CD14-positive monocyte (primary cell): Measurements from ENCODE around the gene AGK. TPM values are rescaled to one million over a fixed set of nuclear protein-coding genes. Genes with fewer than 3 reads are reported as not detected.

Experiments
- DNase-seq, 3 donors: peaks; one replicate each; pipeline ENCODE4 v3.0.0-alpha.2; 2011 to 2022
- H2AFZ ChIP-seq: 2 replicates; pipeline ENCODE4 v1.6.0; 2012; ENCODE audit warnings: mild to moderate bottlenecking, low read depth, low read length, inconsistent platforms; ENCODE audit not compliant: insufficient read depth, poor library complexity, severe bottlenecking
- H3K27ac ChIP-seq, 2 donors: 1 replicate in 1 of 2; 2 replicates in 1 of 2; pipeline ENCODE4 v1.5.1; 2012 to 2013; ENCODE audit warnings: low read length in 2 of 2, control low read depth in 1 of 2, inconsistent platforms in 1 of 2, low read depth in 1 of 2, mild to moderate bottlenecking in 1 of 2
- H3K27me3 ChIP-seq, 2 donors: one replicate each; pipeline versions ENCODE4 v1.6.0 to v1.6.1; 2011 to 2013; ENCODE audit warnings: low read length in 2 of 2; ENCODE audit not compliant: control insufficient read depth in 2 of 2, insufficient read depth in 2 of 2
- H3K36me3 ChIP-seq, 2 donors: replicated peaks in 1 of 2; 1 replicate in 1 of 2; 2 replicates in 1 of 2; pipeline versions ENCODE4 v1.5.1 to v1.6.1; 2012 to 2013; ENCODE audit warnings: low read length in 2 of 2, control low read depth in 1 of 2, inconsistent platforms in 1 of 2, mild to moderate bottlenecking in 1 of 2; ENCODE audit not compliant: insufficient read depth in 2 of 2, control insufficient read depth in 1 of 2
- H3K4me1 ChIP-seq, 2 donors: 1 replicate in 1 of 2; 2 replicates in 1 of 2; pipeline versions ENCODE4 v1.5.1 to v1.6.1; 2012 to 2013; ENCODE audit warnings: low read length in 2 of 2, control low read depth in 1 of 2, inconsistent platforms in 1 of 2, mild to moderate bottlenecking in 1 of 2, moderate library complexity in 1 of 2; ENCODE audit not compliant: insufficient read depth in 2 of 2, control insufficient read depth in 1 of 2
- H3K4me2 ChIP-seq: replicated peaks from 2 replicates; pipeline ENCODE3; 2012; ENCODE audit warnings: low read length, moderate library complexity, mild to moderate bottlenecking; ENCODE audit not compliant: poor library complexity, severe bottlenecking; ENCODE audit errors: extremely low read depth
- H3K4me3 ChIP-seq, 3 experiments: fragments of 200-600 bp in 1 of 3; sonication (generic) in 1 of 3; replicated peaks in 1 of 3; 1 replicate in 2 of 3; 2 replicates in 1 of 3; pipeline ENCODE4 v1.5.1; 2011 to 2013; ENCODE audit warnings: low read length in 3 of 3, mild to moderate bottlenecking in 3 of 3, control low read depth in 2 of 3, low read depth in 2 of 3, inconsistent platforms in 1 of 3, moderate library complexity in 1 of 3
- H3K79me2 ChIP-seq: 2 replicates; pipeline ENCODE4 v1.6.0; 2012; ENCODE audit warnings: mild to moderate bottlenecking, control low read depth, inconsistent platforms, low read length, moderate library complexity; ENCODE audit not compliant: insufficient read depth
- H3K9ac ChIP-seq: 2 replicates; pipeline ENCODE4 v1.6.0; 2017; ENCODE audit warnings: low read length, mild to moderate bottlenecking; ENCODE audit not compliant: insufficient read depth, poor library complexity, severe bottlenecking
- H3K9me3 ChIP-seq, 2 donors: replicated peaks in 1 of 2; 1 replicate in 1 of 2; 2 replicates in 1 of 2; pipeline versions ENCODE4 v1.5.1 to v1.6.1; 2012 to 2013; ENCODE audit warnings: low read length in 2 of 2, control low read depth in 1 of 2; ENCODE audit not compliant: control insufficient read depth in 1 of 2, insufficient read depth in 1 of 2
- H4K20me1 ChIP-seq: 2 replicates; pipeline ENCODE4 v1.6.0; 2012; ENCODE audit warnings: mild to moderate bottlenecking, low read length, control low read depth, moderate library complexity; ENCODE audit not compliant: insufficient read depth
- H3K27ac Mint-ChIP-seq, 7 donors: one replicate each; pipeline ENCODE4 v1.8.0; 2020; ENCODE audit warnings: mild to moderate bottlenecking in 7 of 7, mixed read lengths in 7 of 7, moderate library complexity in 6 of 7, inconsistent platforms in 2 of 7
- H3K27me3 Mint-ChIP-seq, 3 donors: one replicate each; pipeline ENCODE4 v1.8.0; 2021 to 2022; ENCODE audit warnings: low read depth in 3 of 3, mild to moderate bottlenecking in 3 of 3, mixed read lengths in 3 of 3, moderate library complexity in 3 of 3, inconsistent platforms in 1 of 3
- H3K36me3 Mint-ChIP-seq, 2 donors: one replicate each; pipeline ENCODE4 v1.8.0; 2020; ENCODE audit warnings: mixed read lengths in 2 of 2, inconsistent platforms in 1 of 2, mild to moderate bottlenecking in 1 of 2
- H3K4me1 Mint-ChIP-seq: one replicate; pipeline ENCODE4 v1.8.0; 2020; ENCODE audit warnings: mild to moderate bottlenecking, mixed read lengths
- H3K4me3 Mint-ChIP-seq, 2 donors: one replicate each; pipeline ENCODE4 v1.8.0; 2020; ENCODE audit warnings: mild to moderate bottlenecking in 2 of 2, mixed read lengths in 2 of 2, moderate library complexity in 1 of 2
- H3K9me3 Mint-ChIP-seq, 7 donors: one replicate each; pipeline ENCODE4 v1.8.0; 2020 to 2022; ENCODE audit warnings: mixed read lengths in 7 of 7, mild to moderate bottlenecking in 6 of 7, moderate library complexity in 6 of 7, inconsistent platforms in 2 of 7
- CTCF ChIP-seq: fragments of 200-600 bp; IDR thresholded peaks from one replicate; pipeline ENCODE4 v1.8.0; 2022; ENCODE audit warnings: antibody characterized with exemption, mild to moderate bottlenecking
- WGBS: methylation state at CpG from one replicate; pipeline ENCODE4 v1.1.5; 2013; ENCODE audit warnings: missing lambda C conversion rate; ENCODE audit not compliant: insufficient coverage; 5-methylcytosine and 5-hydroxymethylcytosine counted together
- intact Hi-C, 2 donors: fragments of 100-400 bp; cut with micrococcal nuclease; formaldehyde crosslinking; loops; one replicate each; pipeline versions ENCODE4 v1.15.0 to v1.15.1; 2023
- polyA plus RNA-seq, 3 donors: library from polyadenylated mRNA; depleted of rRNA in 1 of 3; unstranded in 2 of 3; stranded (reverse) in 1 of 3; fragments of 300-500 nt in 2 of 3; fragments of >200 nt in 1 of 3; fragmentation: Illumina TruSeq in 2 of 3; gene quantifications; 1 replicate in 2 of 3; 2 replicates in 1 of 3; pipeline ENCODE4 v1.2.3, GENCODE V29; 2012 to 2021

The AGK gene
- polyA plus RNA-seq, 3 donors, result 10.0 to 11.0 (median 11.0) TPM

GRCh38 chr7:141652691-141653090, 101.5 kb downstream of the AGK start:
- 67% methylated on average over 3 of the region's 3 CpGs for WGBS
- H3K4me3 Mint-ChIP-seq, result no peak overlapping the region
- H3K36me3 Mint-ChIP-seq, result peaks cover 34 to 37% of the 10 kb centered on the region in 2 donors
- Histone ChIP-seq H4K20me1 (no peaks in the 10 kb centered on the region), H3K9ac (no peak overlapping the region), H3K36me3 (peaks cover 12 to 59% of the 10 kb centered on the region in 2 donors), H3K4me3 (no peak overlapping the region), H3K27ac (no peak overlapping the region), H2AFZ (no peak overlapping the region), H3K9me3 (no peaks in the 10 kb centered on the region), H3K27me3 (no peaks in the 10 kb centered on the region), H3K4me2 (no peak overlapping the region), H3K4me1 (no peaks in the 10 kb centered on the region), H3K79me2 (no peaks in the 10 kb centered on the region)
- peaks cover 10% of the 10 kb centered on the region for H3K4me1 Mint-ChIP-seq
- no peak for TF ChIP-seq CTCF
- H3K27me3 Mint-ChIP-seq, result no peaks in the 10 kb centered on the region
- peak overlapping the region in 2 of 7 donors; percentile 43 to 62 for H3K27ac Mint-ChIP-seq
- DNase-seq, result no peak
- no peaks in the 10 kb centered on the region for H3K9me3 Mint-ChIP-seq
- intact Hi-C loops, result loop anchor here in 1 of 2 donors (10.0 kb wide), 3 partner anchors 52 to 292 kb away; partner anchors contain the start of genes CLEC5A, DENND11, SSBP1 and WEE2

GRCh38 chr7:141654551-141654950, 103.3 kb downstream of the AGK start:
- H3K9me3 ChIP-seq, result no peaks in the 10 kb centered on the region
- H3K4me3 Mint-ChIP-seq, result no peak overlapping the region
- H3K4me1 ChIP-seq, result peaks cover under 1 to 1% of the 10 kb centered on the region in 2 donors
- peak overlapping the region in 2 of 7 donors; percentile 65 to 70 for H3K27ac Mint-ChIP-seq
- H3K27me3 ChIP-seq, result no peaks in the 10 kb centered on the region
- H3K4me3 ChIP-seq, result no peak overlapping the region
- H3K36me3 ChIP-seq, result peaks cover 12 to 46% of the 10 kb centered on the region in 2 donors
- H3K27ac ChIP-seq, result no peak overlapping the region
- H3K4me2 ChIP-seq, result no peak overlapping the region
- peak; percentile 61 to 69 (median 68) for DNase-seq
- intact Hi-C loops, result loop anchor here in 1 of 2 donors (10.0 kb wide), 3 partner anchors 50 to 290 kb away; partner anchors contain the start of genes CLEC5A, DENND11, SSBP1 and WEE2
- H3K9ac ChIP-seq, result no peak overlapping the region
- peaks cover 12% of the 10 kb centered on the region for H3K4me1 Mint-ChIP-seq
- no peaks in the 10 kb centered on the region for H3K9me3 Mint-ChIP-seq
- no CpG with 5 or more reads among the region's 3 CpGs for WGBS
- TF ChIP-seq CTCF, result peak; percentile 79
- H3K79me2 ChIP-seq, result no peaks in the 10 kb centered on the region
- no peaks in the 10 kb centered on the region for H3K27me3 Mint-ChIP-seq
- H4K20me1 ChIP-seq, result no peaks in the 10 kb centered on the region
- H3K36me3 Mint-ChIP-seq, result peaks cover 26 to 36% of the 10 kb centered on the region in 2 donors
- H2AFZ ChIP-seq, result no peak overlapping the region
